Head of caudate nucleus (tissue), 42 donors: Measurements from ENCODE around the gene UCP2.
"Not testable (repeated sequence)": the region's sequence is repeated elsewhere in the genome, so short reads cannot be mapped to it uniquely, and the experiment has no call there.

Experiments
- DNase-seq, 42 donors: peaks; one replicate each; pipeline versions ENCODE4 v3.0.0 to v3.0.0-alpha.2; 2020 to 2021; ENCODE audit warnings: mixed read lengths in 7 of 42
- intact Hi-C: fragments of 100-400 bp; cut with DNase I; formaldehyde crosslinking; loops from one replicate; pipeline ENCODE4 v1.15.0; 2022

UCP2 gene

GRCh38 chr11:73998846-73999575 is 16.4 kb upstream of the UCP2 start:
- intact Hi-C loops, result no loop called here
- DNase-seq, result peak in 2 of 42 donors; percentile 21 to 35

GRCh38 chr11:73997120-73997770 is 14.6 kb upstream of the UCP2 start:
- intact Hi-C loops, result no loop called here

GRCh38 chr11:73996161-73996747 is 13.6 kb upstream of the UCP2 start:
- intact Hi-C loops, result no loop called here
- DNase-seq, result no peak

More at GRCh38 chr11:73997120-73997770, 14.6 kb upstream of the UCP2 start:
- peak in 1 of 42 donors; percentile 11 for DNase-seq

- DNase-seq, result no peak
- intact Hi-C loops, result no loop called here
Measured at GRCh38 chr11:73995731-73996130, 13.1 kb upstream of the UCP2 start.

GRCh38 chr11:73995247-73995646 is 12.6 kb upstream of the UCP2 start:
- no peak for DNase-seq
- intact Hi-C loops, result no loop called here

- DNase-seq, result peak in 1 of 42 donors; percentile 7
- intact Hi-C loops, result no loop called here
Measured at GRCh38 chr11:73991471-73992006, 8.9 kb upstream of the UCP2 start.

- intact Hi-C loops, result no loop called here
- DNase-seq, result no peak
Measured at GRCh38 chr11:73990730-73991129, 8.1 kb upstream of the UCP2 start.

- intact Hi-C loops, result no loop called here
- DNase-seq, result no peak
Measured at GRCh38 chr11:73989156-73989555, 6.5 kb upstream of the UCP2 start.

- no peak for DNase-seq
- intact Hi-C loops, result no loop called here
Measured at GRCh38 chr11:73988227-73988626, 5.6 kb upstream of the UCP2 start.

GRCh38 chr11:73985661-73986060 is 3.0 kb upstream of the UCP2 start:
- intact Hi-C loops, result not testable (repeated sequence)
- peak in 1 of 42 donors; percentile 24 for DNase-seq

- DNase-seq, result no peak
- intact Hi-C loops, result loop anchor here (5.0 kb wide), 1 partner anchor 183 kb away; no protein-coding TSS in a partner anchor
Measured at GRCh38 chr11:73983741-73984538, 1.3 kb upstream of the UCP2 start.

- DNase-seq, result peak; percentile 89 to 97 (median 95)
- intact Hi-C loops, result loop anchor here (5.0 kb wide), 1 partner anchor 184 kb away; no protein-coding TSS in a partner anchor
Measured at GRCh38 chr11:73982990-73983740, 522 bp upstream of the UCP2 start.

GRCh38 chr11:73981051-73981805 is 1.4 kb downstream of the UCP2 start:
- DNase-seq, result no peak
- intact Hi-C loops, result loop anchor here (5.0 kb wide), 1 partner anchor 186 kb away; no protein-coding TSS in a partner anchor

GRCh38 chr11:73980001-73980961 is 2.4 kb downstream of the UCP2 start:
- DNase-seq, result peak in 9 of 42 donors; percentile 6 to 55 (median 35)
- intact Hi-C loops, result loop anchor here (5.0 kb wide), 1 partner anchor 187 kb away; no protein-coding TSS in a partner anchor

GRCh38 chr11:73978576-73979086 is 4.0 kb downstream of the UCP2 start:
- intact Hi-C loops, result no loop called here
- no peak for DNase-seq

GRCh38 chr11:73977856-73978519 is 4.7 kb downstream of the UCP2 start:
- no peak for DNase-seq
- intact Hi-C loops, result no loop called here
